NB4 (cell line): ENCODE results near the gene NOP53.
A peak's percentile ranks its signal among the peaks of the same experiment; 100 is the strongest.

Experiments used
- DNase-seq: peaks from one replicate; pipeline ENCODE4 v3.0.0; 2010; ENCODE audit warnings: low read depth
- H3K4me3 ChIP-seq: one replicate; pipeline ENCODE4 v1.5.1; 2011; ENCODE audit warnings: mild to moderate bottlenecking, low read depth, low read length, moderate library complexity
- CTCF ChIP-seq: IDR thresholded peaks from one replicate; pipeline ENCODE4 v1.5.1; 2012; ENCODE audit warnings: low read depth, low read length
- MAX ChIP-seq: IDR thresholded peaks from 2 replicates; pipeline ENCODE4 v1.6.1; 2011; ENCODE audit warnings: low read depth, low read length
- MYC ChIP-seq: IDR thresholded peaks from 2 replicates; pipeline ENCODE4 v1.6.1; 2011; ENCODE audit warnings: low read depth, low read length
- POLR2A ChIP-seq: IDR thresholded peaks from 2 replicates; pipeline ENCODE4 v1.6.1; 2011; ENCODE audit warnings: mild to moderate bottlenecking; ENCODE audit not compliant: insufficient read length; ENCODE audit errors: extremely low read depth

Gene NOP53

DNA sequence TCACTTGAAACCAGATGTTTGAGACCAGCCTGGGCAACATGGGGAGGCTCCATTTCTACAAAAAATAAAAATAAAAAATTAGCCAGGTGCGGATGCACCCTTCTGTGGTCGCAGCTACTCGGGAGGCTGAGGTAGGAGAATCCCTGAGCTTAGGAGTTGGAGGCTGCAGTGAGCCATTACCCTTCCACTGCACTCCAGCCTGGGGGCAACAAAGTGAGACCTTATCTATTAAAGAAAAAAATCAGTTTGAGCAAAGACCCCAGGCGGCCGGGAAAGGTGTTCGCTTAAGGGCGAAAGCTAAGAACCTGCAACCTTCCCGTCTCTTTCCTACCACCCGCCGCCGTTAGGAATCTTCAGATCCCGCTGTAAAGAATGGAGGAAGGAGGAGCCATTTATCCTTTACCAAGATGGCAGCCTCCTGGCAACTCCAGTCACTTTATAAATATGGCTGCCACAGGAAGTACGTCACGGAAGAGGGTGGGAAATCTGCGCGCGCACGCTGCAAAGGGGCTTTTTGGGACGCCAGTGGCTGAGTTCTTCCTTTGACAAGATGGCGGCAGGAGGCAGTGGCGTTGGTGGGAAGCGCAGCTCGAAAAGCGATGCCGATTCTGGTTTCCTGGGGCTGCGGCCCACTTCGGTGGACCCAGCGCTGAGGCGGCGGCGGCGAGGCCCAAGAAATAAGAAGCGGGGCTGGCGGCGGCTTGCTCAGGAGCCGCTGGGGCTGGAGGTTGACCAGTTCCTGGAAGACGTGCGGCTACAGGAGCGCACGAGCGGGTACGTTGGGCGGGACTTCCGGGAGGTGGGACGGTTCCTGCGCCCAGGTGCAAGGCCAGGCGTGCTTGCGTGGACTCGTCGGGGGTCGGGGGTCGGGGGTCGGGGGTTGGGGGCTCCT is at the start of gene NOP53:
Gene NOP53, plus strand, starts transcription at position 537 of the 892 bp plus-strand sequence. Its CDS starts 14 bp downstream, at position 551.
- TF ChIP-seq MYC (peak; percentile 94), MAX (peak; percentile 78), CTCF (no peak), POLR2A (peak; percentile 98)
- peak within 1 kb of the TSS; percentile 86 for H3K4me3 ChIP-seq
- peak; percentile 100 for DNase-seq

- no peak overlapping the region for H3K4me3 ChIP-seq
- no peak for DNase-seq
- TF ChIP-seq POLR2A: no peak
Measured at GRCh38 chr19:47696635-47697034, 48.7 kb upstream of the NOP53 start.

DNA sequence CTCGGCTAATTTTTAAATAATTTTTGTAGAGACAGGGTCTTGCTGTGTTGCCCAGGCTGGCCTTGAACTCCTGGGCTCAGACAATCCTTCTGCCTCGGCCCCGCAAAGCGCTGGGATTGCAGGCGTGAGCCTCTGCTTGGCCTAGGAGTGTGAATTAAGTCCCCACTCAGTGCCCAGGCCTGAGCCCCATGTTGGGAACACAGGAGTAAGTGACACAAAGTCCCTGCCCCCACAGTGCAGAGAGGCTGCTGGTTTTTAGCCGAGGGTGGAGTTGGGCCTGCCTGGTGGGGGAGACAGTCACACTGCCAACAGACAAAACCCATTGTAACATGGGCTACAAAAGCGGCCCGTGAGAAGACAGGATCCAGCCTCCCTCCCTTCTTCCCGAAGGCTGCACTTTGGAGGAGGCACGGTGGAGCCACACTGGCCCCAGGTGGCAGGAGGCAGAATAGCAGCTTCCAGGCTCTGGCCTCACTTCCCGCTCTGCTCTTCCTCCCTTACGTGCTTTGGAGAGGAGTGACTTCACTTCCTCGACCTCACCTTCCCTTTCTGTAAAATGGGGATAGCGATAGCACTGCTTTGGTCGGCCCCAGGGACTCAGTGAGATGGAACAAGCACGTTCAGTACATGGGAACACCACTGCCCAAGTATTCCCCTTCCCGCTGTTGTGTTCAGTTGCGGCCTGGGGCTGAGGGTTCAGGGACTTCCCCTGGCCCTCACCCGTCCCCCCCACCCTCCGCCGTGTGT is 47.3 kb upstream of the NOP53 start:
- TF ChIP-seq MYC (0 out of 2 replicates have a peak, but pooled peaks have one; percentile 66), MAX (0 out of 2 replicates have a peak, but pooled peaks have one; percentile 34), CTCF (peak; percentile 100), POLR2A (no peak)
- H3K4me3 ChIP-seq: no peak overlapping the region
- DNase-seq: peak; percentile 96

DNA sequence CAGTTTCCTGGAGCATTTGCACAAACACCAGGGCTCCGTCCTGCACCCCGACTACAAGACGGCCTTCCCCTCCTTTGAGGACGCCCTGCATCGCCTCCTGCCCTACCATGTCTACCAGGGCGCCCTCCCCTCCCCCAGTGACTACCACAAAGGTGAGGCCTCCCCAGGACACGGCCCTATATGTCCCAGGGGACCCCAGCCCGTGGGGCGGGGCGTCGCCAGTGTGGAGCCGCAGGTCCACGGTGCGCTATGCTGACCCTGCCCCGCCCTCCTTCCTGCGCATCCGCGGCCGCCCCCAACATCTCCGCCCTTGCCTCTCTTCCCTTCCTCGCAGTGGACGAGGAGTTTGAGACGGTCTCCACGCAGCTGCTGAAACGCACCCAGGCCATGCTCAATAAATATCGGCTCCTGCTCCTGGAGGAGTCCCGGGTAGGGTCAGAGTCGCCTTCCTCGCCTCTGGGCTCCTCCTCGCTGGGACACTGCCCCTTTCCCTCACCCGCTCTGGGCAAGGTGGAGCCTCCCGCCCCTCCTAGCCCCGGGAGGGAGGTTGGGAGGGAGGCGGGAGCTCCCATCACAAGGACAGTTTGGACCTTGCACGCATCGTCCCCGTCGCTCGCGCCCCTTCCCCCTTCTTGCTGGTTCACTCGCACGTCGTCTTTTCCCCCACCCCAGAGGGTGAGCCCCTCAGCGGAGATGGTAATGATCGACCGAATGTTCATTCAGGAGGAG is 46.6 kb upstream of the NOP53 start:
- DNase-seq: no peak
- H3K4me3 ChIP-seq: no peak overlapping the region
- no peak for TF ChIP-seq POLR2A
- TF ChIP-seq CTCF: no peak
- TF ChIP-seq MAX: no peak
- no peak for TF ChIP-seq MYC

DNA sequence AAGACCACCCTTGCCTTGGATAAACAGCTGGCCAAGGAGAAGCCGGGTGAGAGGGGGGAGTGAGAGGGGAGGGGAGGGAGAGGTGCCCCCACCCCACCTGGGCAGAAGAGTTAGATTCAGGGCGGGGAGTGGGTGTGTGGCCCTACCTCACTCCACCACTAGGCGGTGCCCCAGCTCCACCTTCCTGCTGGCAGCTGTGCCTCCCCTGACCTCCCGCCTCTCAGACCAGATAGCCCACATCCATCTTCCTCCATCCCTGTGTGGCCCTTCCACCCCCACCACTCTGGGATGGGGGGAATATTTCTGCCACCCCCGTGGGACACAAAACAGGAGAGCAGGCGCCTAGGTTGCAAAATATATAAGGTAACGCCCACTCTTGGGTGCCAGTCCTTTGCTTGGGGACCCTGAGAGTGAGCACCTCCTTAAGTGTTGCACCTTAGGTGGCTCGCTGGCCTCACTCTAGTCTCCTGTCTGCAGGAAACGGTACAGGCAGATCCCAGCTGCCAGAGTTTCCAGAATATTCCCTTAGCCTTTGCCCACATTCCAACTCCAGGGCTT is 45.9 kb upstream of the NOP53 start:
- TF ChIP-seq MYC (peak; percentile 52; the same call in 1 of the 2 replicates), CTCF (peak; percentile 100), POLR2A (no peak), MAX (peak; percentile 65; the same call in 1 of the 2 replicates)
- peak; percentile 82 for DNase-seq
- H3K4me3 ChIP-seq: no peak overlapping the region
